ENCODE measurements around the gene GRAP2. TPM values are rescaled to one million over a fixed set of nuclear protein-coding genes. Genes with fewer than 3 reads are reported as not detected.

GRAP2 gene
- total and polyA plus RNA-seq, 2 of the 4 experiments (the other 2 are of a cell fraction) = not detected

GRCh38 chr22:39967996-39968972, 67.4 kb downstream of the GRAP2 start (continued):
- TF ChIP-seq USF2 (IDR thresholded peaks at IDR 0.05; ENCODE audit: low read depth, low read length) = no peak

GRCh38 chr22:39970742-39971141, 69.9 kb downstream of the GRAP2 start:
- H4K5ac ChIP-seq (ENCODE audit: low read depth, low read length) = no peak overlapping the region
- CTCF ChIA-PET = no interaction called here
- no peak overlapping the region for H2BK20ac ChIP-seq (ENCODE audit: low read depth, low read length)
- DNase-seq = no peak
- no peak overlapping the region for H3K9ac ChIP-seq (ENCODE audit: low read depth, low read length)
- no peaks in the 10 kb centered on the region for H3K36me3 ChIP-seq (ENCODE audit: control insufficient read depth, insufficient read depth, low read length)
- no peak overlapping the region for H3K4me3 ChIP-seq (ENCODE audit: insufficient read depth, low read depth, low read length)
- H3K79me1 ChIP-seq (ENCODE audit: low read depth in 1 of 2, low read length in 2 of 2) = no peaks in the 10 kb centered on the region
- H3K9me3 ChIP-seq (ENCODE audit: control insufficient read depth, insufficient read depth, low read length) = no peaks in the 10 kb centered on the region
- H3K4ac ChIP-seq (ENCODE audit: low read depth, low read length) = no peak overlapping the region
- dilution Hi-C loops (cut with HindIII; ENCODE audit: low sequenced_read_pairs, unreplicated experiment) (no loop called here), in situ Hi-C loops (cut with MboI; ENCODE audit: low sequenced_read_pairs) (no loop called here), intact Hi-C loops (cut with micrococcal nuclease) (no loop called here)
- H3K27ac ChIP-seq (ENCODE audit: insufficient read depth, low read length) = no peak overlapping the region
- POLR2A ChIA-PET (ENCODE audit: unreplicated experiment) = no interaction called here
- H3K9me1 ChIP-seq (ENCODE audit: insufficient read depth, low read length) = no peaks in the 10 kb centered on the region
- no peak for ATAC-seq (ENCODE audit: low read depth)
- WGBS, 2 experiments (ENCODE audit: extremely low coverage in 2 of 2, insufficient read length in 1 of 2) = 67% methylated on average over 1 of the region's 10 CpGs; no CpG with 5 or more reads in 1 of the 2 experiments
- no peak overlapping the region for H3K14ac ChIP-seq (replicated peaks; ENCODE audit: low read depth, low read length)
- peaks cover 49% of the 10 kb centered on the region for H3K27me3 ChIP-seq (ENCODE audit: control insufficient read depth, insufficient read depth, low read length)
- BruUV-seq (replicated peaks) = no TSS peak
- H2AK9ac ChIP-seq (replicated peaks; ENCODE audit: low read depth, low read length, poor library complexity) = no peak overlapping the region
- H2AFZ ChIP-seq (replicated peaks; ENCODE audit: low read length, poor library complexity) = no peak overlapping the region
- H4K20me1 ChIP-seq (ENCODE audit: insufficient read depth, low read length) = no peaks in the 10 kb centered on the region
- no peak overlapping the region for H3K4me2 ChIP-seq (ENCODE audit: low read depth, low read length)
- no peak overlapping the region for H4K91ac ChIP-seq (ENCODE audit: insufficient read depth, low read depth, low read length)
- H3K18ac ChIP-seq (ENCODE audit: low read depth, low read length) = no peak overlapping the region
- no peak overlapping the region for H2AK5ac ChIP-seq (ENCODE audit: low read depth, low read length)
- no peaks in the 10 kb centered on the region for H3K4me1 ChIP-seq (ENCODE audit: control insufficient read depth, insufficient read depth, low read length)
- no peak overlapping the region for H3K56ac ChIP-seq (ENCODE audit: extremely low read depth, insufficient read depth, low read length)
- no peak overlapping the region for H2BK120ac ChIP-seq (ENCODE audit: low read depth, low read length)
- no peak overlapping the region for H2BK5ac ChIP-seq (ENCODE audit: low read depth, low read length, poor library complexity, severe bottlenecking)
- no peak overlapping the region for H4K8ac ChIP-seq (ENCODE audit: low read depth in 2 of 2, low read length in 2 of 2)
- no peak overlapping the region for H3K23ac ChIP-seq (ENCODE audit: low read depth, low read length)
- H2BK15ac ChIP-seq (ENCODE audit: low read depth, low read length) = no peak overlapping the region
- no peak for TF ChIP-seq USF2 (IDR thresholded peaks at IDR 0.05; ENCODE audit: low read depth, low read length)
- no peak for TF ChIP-seq BHLHE40 (IDR thresholded peaks at IDR 0.05; ENCODE audit: low read depth, low read length)
- no peak for TF ChIP-seq RAD21 (IDR thresholded peaks at IDR 0.05; ENCODE audit: low read length)
- TF ChIP-seq CEBPB (IDR thresholded peaks at IDR 0.05; ENCODE audit: low read depth, low read length) = no peak
- no peak for TF ChIP-seq POLR2A (IDR thresholded peaks at IDR 0.05; ENCODE audit: low read depth, low read length)
- no peak for TF ChIP-seq MXI1 (IDR thresholded peaks at IDR 0.05; ENCODE audit: borderline replicate concordance, low read depth, low read length)
- no peak for TF ChIP-seq MAZ (IDR thresholded peaks at IDR 0.05; ENCODE audit: borderline replicate concordance, low read depth, low read length)
- TF ChIP-seq FOS (IDR thresholded peaks at IDR 0.05; ENCODE audit: low read depth, low read length) = no peak
- no peak for TF ChIP-seq NFE2L2 (IDR thresholded peaks at IDR 0.05; ENCODE audit: low read depth, low read length)
- no peak for TF ChIP-seq CHD1 (IDR thresholded peaks at IDR 0.05; ENCODE audit: low read depth, low read length)
- no peak for TF ChIP-seq RFX5 (IDR thresholded peaks at IDR 0.05; ENCODE audit: low read depth, low read length)
- TF ChIP-seq ELK1 (IDR thresholded peaks at IDR 0.05; ENCODE audit: borderline replicate concordance, low read depth, low read length) = no peak
- no peak for TF ChIP-seq SMC3 (IDR thresholded peaks at IDR 0.05; ENCODE audit: low read depth, low read length)
